NT2/D1 (cell line): ENCODE measurements around the gene C12orf57.

Source experiments
- DNase-seq: peaks from one replicate; pipeline ENCODE4 v3.0.0-alpha.2; 2011; ENCODE audit warnings: low read depth, low spot score
- H3K27me3 ChIP-seq: 2 replicates; pipeline ENCODE4 v1.6.0; 2011; ENCODE audit warnings: mild to moderate bottlenecking; ENCODE audit not compliant: insufficient read length, insufficient read depth
- H3K36me3 ChIP-seq: 2 replicates; pipeline ENCODE4 v1.6.1; 2011; ENCODE audit warnings: mild to moderate bottlenecking, low read length, mixed read lengths; ENCODE audit not compliant: insufficient read depth, insufficient read length
- H3K4me1 ChIP-seq: 2 replicates; pipeline ENCODE4 v1.5.1; 2011; ENCODE audit not compliant: insufficient read depth, insufficient read length
- H3K4me3 ChIP-seq: 2 replicates; pipeline ENCODE4 v1.5.1; 2011; ENCODE audit warnings: low read depth; ENCODE audit not compliant: insufficient read length
- H3K9ac ChIP-seq: 2 replicates; pipeline ENCODE4 v1.6.0; 2011; ENCODE audit warnings: low read depth; ENCODE audit not compliant: insufficient read length
- H3K9me3 ChIP-seq: 2 replicates; pipeline ENCODE4 v1.5.1; 2011; ENCODE audit warnings: mild to moderate bottlenecking, low read length; ENCODE audit not compliant: insufficient read depth
- SUZ12 ChIP-seq: IDR thresholded peaks from 2 replicates; pipeline ENCODE4 v1.6.1; 2011; ENCODE audit not compliant: insufficient read length, insufficient read depth; ENCODE audit errors: extremely low read depth
- YY1 ChIP-seq: IDR thresholded peaks from 2 replicates; pipeline ENCODE4 v1.6.1; 2011; ENCODE audit not compliant: insufficient read length, insufficient read depth
- ZNF274 ChIP-seq: IDR thresholded peaks from 2 replicates; pipeline ENCODE4 v1.6.1; 2011; ENCODE audit warnings: mild to moderate bottlenecking, low read depth, low read length

The C12orf57 gene

GRCh38 chr12:6952863-6953441 lies 9.1 kb downstream of the C12orf57 start:
- H3K4me3 ChIP-seq, result no peak overlapping the region
- no peak for TF ChIP-seq ZNF274
- no peak for TF ChIP-seq YY1
- TF ChIP-seq SUZ12, result no peak

DNA sequence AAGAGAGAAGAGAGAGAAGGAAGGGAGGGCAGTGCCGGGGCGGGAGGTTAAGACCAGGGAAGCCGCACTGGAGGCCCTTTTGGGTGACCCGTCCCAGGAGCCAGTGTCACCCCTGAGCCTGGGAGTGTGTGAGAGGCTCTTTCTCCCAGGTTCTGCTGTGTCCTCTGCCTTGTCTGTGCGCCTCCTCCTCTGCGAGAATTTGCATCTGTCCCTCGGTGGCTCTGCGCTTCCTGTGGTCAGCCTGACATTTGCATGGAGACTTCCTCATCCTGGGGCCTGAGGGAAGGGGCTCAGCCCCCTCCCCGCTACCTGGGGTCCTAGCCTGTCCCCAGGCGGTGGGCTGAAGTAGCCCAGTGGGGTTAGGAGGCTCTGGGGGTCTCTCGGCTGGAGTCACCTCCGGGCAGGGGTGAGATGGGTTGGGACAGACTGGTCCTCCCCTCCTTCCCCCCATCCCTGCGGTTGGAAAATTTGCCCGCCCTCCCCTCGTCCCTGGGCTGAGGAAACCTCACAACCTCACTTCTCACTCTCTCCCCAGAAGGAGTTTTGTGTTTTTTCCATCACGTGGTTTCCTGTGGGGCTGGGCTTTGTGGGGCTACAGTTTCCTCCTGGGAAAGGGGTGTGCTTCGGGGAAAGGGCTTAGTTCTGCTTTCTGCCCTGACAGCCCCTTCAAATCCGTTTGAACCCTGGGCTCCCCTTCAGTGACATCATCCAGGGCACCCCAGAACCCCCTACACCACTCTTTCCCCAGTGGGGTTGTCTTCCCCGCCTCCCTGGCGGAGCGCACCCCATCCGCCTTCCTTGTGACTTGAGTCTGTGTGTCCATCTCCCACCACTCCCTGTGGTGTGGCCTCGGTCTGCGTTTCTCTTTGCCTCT lies 9.9 kb downstream of the C12orf57 start:
- Histone ChIP-seq H3K4me3 (no peak overlapping the region), H3K36me3 (peaks cover 2% of the 10 kb centered on the region), H3K9ac (peak overlapping the region; percentile 53), H3K4me1 (peaks cover 31% of the 10 kb centered on the region), H3K9me3 (no peaks in the 10 kb centered on the region), H3K27me3 (no peaks in the 10 kb centered on the region)
- DNase-seq, result no peak
- TF ChIP-seq ZNF274, result no peak
- no peak for TF ChIP-seq YY1
- no peak for TF ChIP-seq SUZ12

More at GRCh38 chr12:6952863-6953441, 9.1 kb downstream of the C12orf57 start:
- no peak for DNase-seq
- no peaks in the 10 kb centered on the region for H3K9me3 ChIP-seq
- H3K27me3 ChIP-seq, result no peaks in the 10 kb centered on the region
- H3K36me3 ChIP-seq, result peaks cover 2% of the 10 kb centered on the region
- peaks cover 28% of the 10 kb centered on the region for H3K4me1 ChIP-seq
- H3K9ac ChIP-seq, result peak overlapping the region; percentile 53

DNA sequence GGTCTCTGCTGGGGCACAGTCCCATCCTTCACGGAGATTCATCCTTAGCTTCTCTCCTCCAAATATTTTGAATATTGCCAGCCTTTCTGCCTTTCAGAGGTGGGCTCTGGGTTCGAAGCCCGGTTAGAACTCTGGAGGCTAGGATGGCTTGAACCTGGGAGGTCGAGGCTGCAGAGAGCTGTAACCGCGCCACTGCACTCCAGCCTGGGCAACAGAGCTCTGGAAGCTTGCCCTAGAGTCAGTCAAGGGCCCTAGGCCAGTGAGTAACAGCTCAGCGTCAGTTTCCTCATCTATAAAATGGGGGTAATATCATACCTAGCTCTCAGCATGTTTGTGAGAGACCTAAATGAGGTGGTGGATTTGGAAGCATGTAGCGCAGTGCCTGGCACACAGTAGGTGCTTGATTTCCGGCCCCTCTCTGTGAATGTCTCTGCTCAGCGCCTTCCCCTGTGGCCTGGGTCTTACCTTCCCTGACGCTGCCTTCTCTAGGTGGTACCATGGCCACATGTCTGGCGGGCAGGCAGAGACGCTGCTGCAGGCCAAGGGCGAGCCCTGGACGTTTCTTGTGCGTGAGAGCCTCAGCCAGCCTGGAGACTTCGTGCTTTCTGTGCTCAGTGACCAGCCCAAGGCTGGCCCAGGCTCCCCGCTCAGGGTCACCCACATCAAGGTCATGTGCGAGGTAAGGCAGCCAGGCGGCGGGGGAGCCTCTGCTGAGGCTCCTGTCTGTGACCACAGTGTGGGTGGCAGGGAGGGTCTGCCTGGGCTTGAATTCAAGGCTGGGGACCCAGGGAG lies 10.7 kb downstream of the C12orf57 start:
- Histone ChIP-seq H3K9ac (peak overlapping the region; percentile 26), H3K4me1 (peaks cover 37% of the 10 kb centered on the region), H3K27me3 (no peaks in the 10 kb centered on the region), H3K36me3 (peaks cover 2% of the 10 kb centered on the region), H3K4me3 (no peak overlapping the region), H3K9me3 (no peaks in the 10 kb centered on the region)
- TF ChIP-seq ZNF274 (no peak), SUZ12 (no peak), YY1 (no peak)
- DNase-seq, result no peak

DNA sequence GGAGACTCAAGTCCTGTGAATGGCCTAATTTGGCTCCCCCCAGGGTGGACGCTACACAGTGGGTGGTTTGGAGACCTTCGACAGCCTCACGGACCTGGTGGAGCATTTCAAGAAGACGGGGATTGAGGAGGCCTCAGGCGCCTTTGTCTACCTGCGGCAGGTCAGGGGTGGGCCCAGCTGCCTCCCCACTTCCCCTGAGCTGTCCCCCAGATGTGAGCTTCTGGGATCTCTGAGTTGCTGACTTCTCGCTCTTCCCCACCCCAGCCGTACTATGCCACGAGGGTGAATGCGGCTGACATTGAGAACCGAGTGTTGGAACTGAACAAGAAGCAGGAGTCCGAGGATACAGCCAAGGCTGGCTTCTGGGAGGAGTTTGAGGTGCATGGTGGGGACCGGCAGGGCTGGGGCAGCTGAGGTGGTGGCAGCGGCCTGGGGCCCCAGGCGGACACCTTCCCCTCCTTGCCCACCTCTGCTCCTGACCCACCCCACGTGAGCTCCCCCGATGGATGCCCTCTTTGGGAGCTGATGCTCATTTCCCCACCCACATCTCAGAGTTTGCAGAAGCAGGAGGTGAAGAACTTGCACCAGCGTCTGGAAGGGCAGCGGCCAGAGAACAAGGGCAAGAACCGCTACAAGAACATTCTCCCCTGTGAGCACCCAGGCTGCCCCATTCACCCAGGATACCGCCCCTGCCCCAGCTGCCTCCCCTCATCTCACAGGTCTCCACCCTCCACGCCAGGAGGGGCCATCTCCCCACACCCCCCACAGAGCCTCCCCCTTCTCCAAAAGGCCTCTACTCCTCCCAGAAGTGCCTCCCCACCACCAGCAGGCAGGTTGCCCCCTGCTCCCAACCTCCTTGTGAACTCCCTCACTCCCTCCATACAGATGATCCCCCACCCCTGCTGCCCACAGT lies 11.5 kb downstream of the C12orf57 start:
- H3K4me1 ChIP-seq, result peaks cover 42% of the 10 kb centered on the region
- H3K4me3 ChIP-seq, result no peak overlapping the region
- H3K9ac ChIP-seq, result peak overlapping the region; percentile 12

DNA sequence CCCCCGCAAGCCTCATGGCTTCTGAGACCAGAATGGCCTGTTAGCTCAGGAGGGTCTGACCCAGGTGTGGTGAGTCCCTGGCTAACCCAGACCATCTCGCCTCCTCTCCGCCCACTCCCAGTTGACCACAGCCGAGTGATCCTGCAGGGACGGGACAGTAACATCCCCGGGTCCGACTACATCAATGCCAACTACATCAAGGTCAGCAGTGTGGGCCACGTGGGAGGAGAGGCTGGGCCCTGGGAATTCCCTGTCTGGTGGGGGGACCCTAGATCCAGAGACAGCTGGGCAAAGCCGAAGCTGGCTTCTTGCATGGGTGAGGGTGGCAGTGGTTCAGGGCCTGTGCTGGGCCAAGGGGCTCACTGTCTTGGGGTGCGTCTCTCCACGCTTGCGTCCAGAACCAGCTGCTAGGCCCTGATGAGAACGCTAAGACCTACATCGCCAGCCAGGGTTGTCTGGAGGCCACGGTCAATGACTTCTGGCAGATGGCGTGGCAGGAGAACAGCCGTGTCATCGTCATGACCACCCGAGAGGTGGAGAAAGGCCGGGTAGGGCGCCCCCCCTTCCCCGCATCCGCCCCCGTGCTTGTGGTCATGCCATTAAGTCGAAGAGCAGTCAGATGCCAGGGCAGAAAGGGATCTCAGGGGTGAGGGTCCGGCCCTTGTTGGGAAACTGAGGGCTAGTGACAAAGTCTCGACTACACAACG lies 12.4 kb downstream of the C12orf57 start:
- TF ChIP-seq SUZ12 (no peak), ZNF274 (no peak), YY1 (no peak)
- Histone ChIP-seq H3K4me3 (no peak overlapping the region), H3K4me1 (peaks cover 48% of the 10 kb centered on the region)

More for the DNA sequence above, 11.5 kb downstream of the C12orf57 start:
- no peak for TF ChIP-seq ZNF274
- no peak for TF ChIP-seq YY1
- no peak for TF ChIP-seq SUZ12
- no peak for DNase-seq
- Histone ChIP-seq H3K36me3 (peaks cover 5% of the 10 kb centered on the region), H3K9me3 (no peaks in the 10 kb centered on the region), H3K27me3 (no peaks in the 10 kb centered on the region)

DNA sequence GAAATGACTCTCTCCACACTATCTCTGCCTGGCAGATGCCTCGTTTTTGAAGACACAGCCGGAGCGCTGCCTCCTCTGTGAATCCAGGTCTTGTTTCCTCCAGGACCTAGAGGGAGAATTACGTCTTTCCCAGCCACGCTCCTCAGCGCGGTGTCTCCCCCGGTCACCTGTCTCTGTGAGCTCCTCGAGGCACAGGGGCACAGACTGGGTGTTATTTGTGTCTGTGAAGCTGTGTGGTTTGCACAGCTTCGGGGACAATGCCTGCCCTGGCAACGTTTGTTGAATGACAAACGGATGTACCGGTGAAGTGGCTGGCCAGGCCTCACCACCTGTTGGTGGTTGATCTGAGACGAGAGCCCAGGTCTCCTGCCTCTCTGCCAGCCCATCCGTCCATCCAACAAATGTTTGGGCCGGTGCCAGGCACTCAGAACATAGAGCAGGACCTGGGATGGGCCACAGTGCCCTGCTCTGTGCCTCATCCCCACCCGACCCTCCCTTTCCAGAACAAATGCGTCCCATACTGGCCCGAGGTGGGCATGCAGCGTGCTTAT lies 13.4 kb downstream of the C12orf57 start:
- TF ChIP-seq SUZ12, result no peak
- no peak for TF ChIP-seq ZNF274
- no peak for TF ChIP-seq YY1
- peaks cover 8% of the 10 kb centered on the region for H3K36me3 ChIP-seq
- no peak overlapping the region for H3K4me3 ChIP-seq
- no peaks in the 10 kb centered on the region for H3K9me3 ChIP-seq
- no peak overlapping the region for H3K9ac ChIP-seq
- H3K4me1 ChIP-seq, result peaks cover 44% of the 10 kb centered on the region
- no peaks in the 10 kb centered on the region for H3K27me3 ChIP-seq
- DNase-seq, result no peak

More for the DNA sequence above, 12.4 kb downstream of the C12orf57 start:
- Histone ChIP-seq H3K36me3 (peaks cover 8% of the 10 kb centered on the region), H3K27me3 (no peaks in the 10 kb centered on the region), H3K9me3 (no peaks in the 10 kb centered on the region), H3K9ac (no peak overlapping the region)
- no peak for DNase-seq
